Measurements from ENCODE around the gene CCDC50.

CCDC50 gene

GRCh38 chr3:191378142-191378812 is 49.1 kb downstream of the CCDC50 start:
- DNase-seq (ENCODE audit: low read depth in 3 of 3): no peak

DNA sequence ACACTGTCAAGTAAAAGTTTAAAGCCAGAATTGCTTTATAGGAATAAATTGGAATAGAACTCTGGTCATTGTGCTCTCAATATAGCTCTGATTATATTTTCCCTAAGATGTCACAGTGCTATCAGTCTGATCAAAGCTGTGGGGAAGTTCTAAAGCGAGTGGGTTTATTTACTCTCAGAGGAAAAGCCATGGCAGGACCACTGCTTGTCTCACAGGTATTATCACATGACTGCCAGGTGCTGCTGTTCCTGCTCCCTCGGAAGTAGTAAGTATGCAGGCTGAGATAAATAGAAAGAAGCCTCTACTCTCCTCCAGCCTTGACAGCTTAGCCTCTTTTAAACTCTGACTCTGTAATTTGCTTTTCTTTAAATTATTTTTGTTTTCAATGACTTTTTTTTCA is 50.3 kb downstream of the CCDC50 start:
- DNase-seq (ENCODE audit: low read depth in 3 of 3): no peak

GRCh38 chr3:191380001-191380400 is 50.8 kb downstream of the CCDC50 start:
- no peak for DNase-seq (ENCODE audit: low read depth in 3 of 3)

DNA sequence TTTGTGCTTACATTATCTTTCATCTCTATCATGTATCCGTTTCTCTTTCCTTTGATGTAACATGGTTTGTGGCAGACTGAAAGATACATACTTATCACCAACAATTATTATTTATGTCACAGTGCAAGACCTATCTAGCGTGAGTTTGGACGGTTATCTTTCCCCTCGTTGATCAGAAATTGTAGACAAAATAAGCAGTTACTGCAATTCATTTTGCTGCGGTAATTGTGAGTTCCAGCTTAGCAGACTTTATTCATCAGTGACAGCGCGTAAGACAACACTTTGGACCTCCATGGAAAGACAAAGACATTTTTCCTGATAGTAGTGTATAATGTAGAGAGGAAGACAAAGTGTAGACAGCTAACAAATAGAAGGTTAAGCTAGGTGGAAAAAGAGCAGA is 52.1 kb downstream of the CCDC50 start:
- no peak for DNase-seq (ENCODE audit: low read depth in 3 of 3)

DNA sequence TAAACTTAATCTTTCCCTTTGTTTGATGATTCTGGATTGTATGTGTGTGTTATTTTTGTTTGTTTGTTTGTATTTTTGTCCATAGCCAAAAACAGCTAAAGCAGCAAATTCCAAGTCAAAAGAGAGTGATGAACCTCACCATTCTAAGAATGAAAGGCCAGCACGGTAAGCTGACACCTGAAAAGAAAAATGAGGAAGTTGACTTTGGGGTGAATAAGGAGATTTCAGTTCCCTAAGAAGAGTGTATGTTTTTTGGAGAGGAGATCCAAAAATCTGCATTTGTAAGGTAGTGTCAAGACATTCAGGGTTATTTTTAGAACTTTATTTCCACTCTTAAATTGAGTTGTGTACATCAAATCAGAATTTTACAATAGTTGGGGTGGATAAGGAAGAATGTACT is 53.5 kb downstream of the CCDC50 start:
- DNase-seq (ENCODE audit: low read depth in 3 of 3): no peak

DNA sequence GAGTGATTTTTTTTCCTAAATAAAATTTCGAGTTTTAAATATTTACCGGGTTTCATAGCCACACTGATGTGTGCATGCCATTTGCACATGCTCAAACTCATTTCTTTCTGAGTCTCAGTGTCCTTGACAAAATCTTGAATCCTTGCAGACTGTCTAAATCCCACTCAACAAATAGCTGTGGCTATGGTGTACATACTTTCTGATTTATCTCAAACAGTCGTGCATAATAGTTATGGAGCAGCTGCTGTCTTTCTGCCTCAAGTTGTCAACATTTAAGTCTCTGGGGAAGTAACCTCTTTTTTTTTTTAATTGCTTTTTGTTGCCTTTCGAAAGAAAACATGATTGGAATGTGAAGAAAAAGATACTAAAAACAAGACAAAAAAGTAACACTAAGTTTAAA is 53.9 kb downstream of the CCDC50 start:
- no peak for DNase-seq (ENCODE audit: low read depth in 3 of 3)

- DNase-seq (ENCODE audit: low read depth in 3 of 3): no peak
Measured at GRCh38 chr3:191385101-191385500, 55.9 kb downstream of the CCDC50 start.

- no peak for DNase-seq (ENCODE audit: low read depth in 3 of 3)
Measured at GRCh38 chr3:191387441-191388077, 58.4 kb downstream of the CCDC50 start.

GRCh38 chr3:191388823-191389222 is 59.6 kb downstream of the CCDC50 start:
- no peak for DNase-seq (ENCODE audit: low read depth in 3 of 3)

- no peak for DNase-seq (ENCODE audit: low read depth in 3 of 3)
Measured at GRCh38 chr3:191390580-191390979, 61.4 kb downstream of the CCDC50 start.

- no peak for DNase-seq (ENCODE audit: low read depth in 3 of 3)
Measured at GRCh38 chr3:191391861-191392808, 62.9 kb downstream of the CCDC50 start.

DNA sequence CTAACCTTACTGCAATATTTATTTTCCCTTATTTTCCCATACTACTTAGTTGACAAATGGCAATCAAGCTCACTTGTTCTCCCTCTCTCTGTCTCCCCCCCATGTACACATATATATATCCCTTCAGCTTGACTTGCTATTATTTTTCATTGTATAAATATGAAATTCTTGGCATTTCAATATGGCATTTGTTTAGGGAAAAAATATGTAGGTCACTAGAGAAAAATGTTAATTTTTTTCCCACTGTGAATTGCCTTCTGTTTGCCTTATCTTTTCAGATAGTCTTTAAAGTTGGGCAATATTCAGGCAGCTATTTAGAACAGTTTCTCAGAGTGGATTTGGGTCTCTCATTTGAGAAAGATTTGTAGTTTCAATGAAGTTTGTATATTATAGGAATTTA is 64.0 kb downstream of the CCDC50 start:
- DNase-seq (ENCODE audit: low read depth in 3 of 3): no peak

DNA sequence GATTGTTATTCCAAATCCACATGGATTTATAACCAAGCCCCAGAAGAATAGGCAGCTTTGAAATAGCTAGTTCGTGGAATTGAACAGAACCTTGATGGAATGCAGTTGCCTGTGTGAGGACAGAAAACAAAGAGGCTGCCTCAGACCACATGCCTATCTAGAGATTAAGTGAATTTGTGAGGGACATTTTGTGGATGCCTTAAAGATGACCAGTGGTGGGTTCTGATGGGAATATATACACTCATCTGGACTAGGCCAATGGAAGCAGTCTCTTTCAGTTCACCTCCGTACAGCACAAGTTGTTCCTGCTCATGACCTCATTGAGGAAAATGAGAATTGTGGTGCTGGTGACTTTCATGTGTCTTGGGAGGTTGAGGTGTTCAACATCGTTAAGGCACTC is 68.6 kb downstream of the CCDC50 start:
- DNase-seq (ENCODE audit: low read depth in 3 of 3): no peak

- DNase-seq (ENCODE audit: low read depth in 3 of 3): no peak
Measured at GRCh38 chr3:191398607-191399006, 69.4 kb downstream of the CCDC50 start.

DNA sequence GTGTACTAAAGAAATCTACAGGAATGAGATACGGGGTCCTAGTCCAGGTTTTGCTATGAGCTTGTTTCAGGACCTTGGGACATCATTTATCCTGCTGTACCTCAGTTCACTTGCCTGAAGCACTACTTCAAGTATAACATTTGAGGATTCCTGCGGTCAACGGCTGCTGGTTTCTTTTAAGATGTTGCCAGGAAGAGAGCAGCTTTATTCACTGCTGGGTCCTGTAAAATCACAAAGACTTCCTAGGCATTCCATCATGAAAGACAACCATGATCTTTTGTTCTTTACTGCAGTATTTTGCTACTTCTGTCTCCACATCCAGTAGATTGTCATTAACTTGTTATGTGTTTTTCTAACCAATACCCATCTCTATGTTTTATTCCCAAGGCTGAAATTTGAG is 70.7 kb downstream of the CCDC50 start:
- no peak for DNase-seq (ENCODE audit: low read depth in 3 of 3)

DNA sequence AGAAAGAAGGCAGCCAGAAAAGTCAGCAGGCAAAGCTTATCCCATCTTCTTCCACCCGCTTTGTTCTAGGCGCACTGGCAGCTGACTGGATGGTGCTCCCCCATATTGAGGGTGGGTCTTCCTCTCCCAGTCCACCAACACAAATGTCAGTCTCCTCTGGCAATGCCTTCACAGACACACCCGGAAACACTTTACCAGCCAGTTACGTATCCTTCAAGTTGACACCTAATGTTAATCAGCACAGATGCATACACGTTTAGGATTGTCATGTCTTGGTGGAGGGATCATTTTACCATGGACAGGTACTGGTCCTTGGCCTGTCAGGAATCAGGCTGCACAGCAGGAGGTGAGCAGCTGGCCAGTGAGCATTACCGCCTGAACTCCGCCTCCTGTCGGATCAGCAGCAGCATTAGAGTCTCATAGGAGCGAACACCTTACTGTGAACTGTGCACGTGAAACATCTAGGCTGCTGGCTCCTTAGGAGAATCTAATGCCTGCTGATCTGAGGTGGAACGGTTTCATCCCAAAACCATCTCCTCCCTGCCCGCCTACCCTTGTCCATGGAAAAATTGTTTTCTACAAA is 72.7 kb downstream of the CCDC50 start:
- no peak for DNase-seq (ENCODE audit: low read depth in 3 of 3)

GRCh38 chr3:191409791-191410359 is 80.7 kb downstream of the CCDC50 start:
- DNase-seq (ENCODE audit: low read depth in 3 of 3): no peak

DNA sequence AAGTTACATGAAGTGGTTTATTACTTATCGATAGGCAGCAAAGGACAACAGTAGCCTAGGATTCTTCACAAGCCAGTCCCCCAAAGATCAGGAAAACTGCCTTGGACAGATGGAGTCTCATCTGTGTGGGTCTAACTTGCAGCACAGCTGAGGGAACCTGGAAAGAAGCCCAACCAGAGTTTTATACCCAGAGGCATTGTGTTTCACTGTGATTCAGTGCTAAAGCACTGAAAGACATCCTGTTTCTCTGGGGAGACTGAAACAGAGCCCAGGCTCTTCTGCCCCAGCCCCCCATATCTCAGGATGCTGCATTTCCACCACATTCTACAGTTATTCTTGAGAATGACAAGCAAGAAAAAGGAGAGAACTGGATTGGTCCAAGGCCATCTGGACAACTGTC is 83.6 kb downstream of the CCDC50 start:
- DNase-seq (ENCODE audit: low read depth in 3 of 3): no peak

DNA sequence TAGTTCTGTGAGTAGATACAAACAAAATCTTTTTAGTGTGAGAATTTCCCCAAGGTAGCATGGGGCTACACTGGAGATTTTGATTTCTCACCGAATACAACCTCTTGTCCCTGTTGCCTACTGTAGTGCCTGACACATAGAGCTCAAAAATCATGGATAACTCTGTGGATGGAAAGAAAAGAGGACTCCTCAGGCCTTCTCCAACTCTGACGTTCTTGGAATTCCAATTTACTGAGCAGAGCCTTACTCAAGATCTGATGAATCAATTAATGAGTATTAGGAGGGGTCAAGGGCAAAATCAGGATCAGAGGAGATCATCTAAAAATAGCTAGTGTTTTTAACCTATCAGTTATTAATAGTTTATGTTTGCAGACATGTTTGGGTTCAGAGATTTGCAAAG is 85.1 kb downstream of the CCDC50 start:
- DNase-seq (ENCODE audit: low read depth in 3 of 3): no peak

- no peak for DNase-seq (ENCODE audit: low read depth in 3 of 3)
Measured at GRCh38 chr3:191414732-191415131, 85.5 kb downstream of the CCDC50 start.

- no peak for DNase-seq (ENCODE audit: low read depth in 3 of 3)
Measured at GRCh38 chr3:191415566-191415965, 86.4 kb downstream of the CCDC50 start.

DNA sequence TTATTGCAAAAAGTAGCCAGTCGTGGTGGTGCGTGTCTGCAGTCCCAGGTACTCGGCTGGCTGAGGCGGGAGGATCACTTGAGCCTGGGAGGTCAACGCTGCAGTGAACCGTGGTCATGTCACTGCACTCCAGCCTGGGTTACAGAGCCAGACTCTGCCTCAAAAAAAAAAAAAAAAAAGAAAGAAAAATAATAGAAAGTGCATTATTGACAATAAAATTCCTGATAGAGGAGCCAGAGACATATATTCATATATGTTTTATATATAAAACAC is 88.2 kb downstream of the CCDC50 start:
- DNase-seq (ENCODE audit: low read depth in 3 of 3): no peak
